Head of caudate nucleus (tissue), 42 donors: Measurements from ENCODE around the gene MAPK12.

Experiments used
- DNase-seq, 42 donors: peaks; one replicate each; pipeline versions ENCODE4 v3.0.0 to v3.0.0-alpha.2; 2020 to 2021; ENCODE audit warnings: mixed read lengths in 7 of 42
- intact Hi-C: fragments of 100-400 bp; cut with DNase I; formaldehyde crosslinking; loops from one replicate; pipeline ENCODE4 v1.15.0; 2022

The MAPK12 gene

DNA sequence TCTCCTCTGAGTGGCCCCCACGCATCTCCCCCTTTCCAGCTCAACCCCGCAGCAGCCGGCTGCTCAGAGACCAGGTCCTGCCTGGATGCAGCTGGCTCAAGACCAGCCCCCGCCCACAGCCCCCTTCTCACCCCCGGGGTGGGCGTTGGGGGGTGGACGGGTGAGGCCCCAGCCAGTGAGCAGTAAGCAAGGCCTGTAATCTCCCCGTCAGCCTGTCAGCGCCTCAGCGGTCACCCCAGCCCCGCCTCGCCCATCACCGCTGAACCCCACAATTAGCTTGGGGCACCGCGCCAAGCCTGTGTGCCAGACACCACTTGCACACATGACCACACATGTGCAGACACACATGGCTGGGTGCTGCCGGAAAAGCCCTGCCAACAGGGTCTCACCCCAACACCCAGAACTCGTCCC, 40.1 kb upstream of the MAPK12 start:
- DNase-seq, result no peak
- intact Hi-C loops, result no loop called here

DNA sequence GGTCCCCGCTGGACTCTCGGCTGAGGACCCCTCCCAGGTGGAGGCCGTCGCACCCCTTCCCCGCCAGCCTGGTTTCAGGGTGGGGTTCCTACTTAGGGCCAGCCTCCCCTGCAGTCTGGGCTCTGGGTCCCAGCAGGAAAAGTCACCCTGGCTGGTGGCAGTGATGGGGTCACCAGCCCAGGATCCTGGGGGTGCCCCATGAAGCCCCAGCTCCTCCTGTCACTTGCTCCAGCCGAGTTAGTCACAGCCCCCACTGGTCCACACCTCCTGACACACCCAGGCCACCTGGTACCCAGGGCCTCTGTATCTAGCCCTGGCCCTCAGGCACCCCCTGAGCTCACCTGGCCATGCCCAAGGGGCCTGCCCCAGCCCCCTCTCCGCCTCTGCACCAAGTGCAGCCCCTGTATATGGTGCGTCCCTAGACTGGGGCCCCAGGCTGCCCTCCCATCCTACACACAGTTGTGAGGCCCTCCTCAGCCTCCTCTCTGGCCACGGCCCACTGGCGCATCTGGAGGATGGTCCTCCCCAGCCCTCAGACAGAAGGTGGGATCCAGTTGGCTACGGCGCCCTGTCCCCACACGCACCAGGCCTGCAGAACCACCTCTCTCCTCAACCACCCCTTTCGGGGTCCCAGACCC, 39.3 kb upstream of the MAPK12 start:
- intact Hi-C loops, result no loop called here
- DNase-seq, result no peak

DNA sequence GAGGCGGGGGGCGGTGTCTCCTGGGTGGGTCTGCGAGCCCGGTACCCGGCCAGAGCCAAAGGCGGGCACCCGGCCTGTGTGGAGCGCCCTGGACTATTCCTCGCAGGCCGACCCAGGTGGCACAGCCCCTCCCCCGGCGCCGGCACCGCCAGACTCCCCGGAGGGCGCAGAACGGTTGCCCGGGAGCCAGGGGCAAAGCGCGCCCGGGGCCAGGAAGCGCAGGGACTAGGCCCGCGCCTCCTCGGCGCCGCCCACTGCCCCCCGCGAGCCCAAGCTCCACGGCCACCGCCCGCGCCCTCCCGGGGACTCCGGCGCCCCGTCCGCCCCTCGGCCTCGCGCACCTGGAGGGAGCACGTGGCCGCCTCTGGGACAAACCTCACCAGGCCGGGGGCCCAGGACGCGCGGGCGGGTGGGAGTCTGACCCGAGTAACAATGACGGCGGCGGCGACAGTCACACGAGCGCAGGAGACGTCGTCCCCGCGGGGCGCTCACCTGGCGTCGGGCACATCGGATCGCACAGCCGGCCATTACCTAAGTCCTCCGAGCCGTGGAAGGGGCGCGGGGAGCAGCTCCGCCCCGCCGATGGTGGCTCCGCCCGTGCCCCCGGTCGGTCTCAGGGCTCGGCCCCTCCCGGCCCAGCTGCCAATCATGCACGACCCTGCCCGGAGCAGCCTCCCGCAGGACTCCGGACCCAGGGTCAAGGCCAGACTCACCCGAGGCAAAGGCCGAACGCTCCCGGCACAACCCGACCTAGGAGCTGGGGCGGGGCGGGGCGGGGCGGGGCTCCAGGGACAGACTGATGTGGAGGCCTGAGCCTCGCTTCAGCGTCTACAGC, 38.5 kb upstream of the MAPK12 start:
- intact Hi-C loops, result no loop called here
- peak in 2 of 42 donors; percentile 18 to 29 for DNase-seq

DNA sequence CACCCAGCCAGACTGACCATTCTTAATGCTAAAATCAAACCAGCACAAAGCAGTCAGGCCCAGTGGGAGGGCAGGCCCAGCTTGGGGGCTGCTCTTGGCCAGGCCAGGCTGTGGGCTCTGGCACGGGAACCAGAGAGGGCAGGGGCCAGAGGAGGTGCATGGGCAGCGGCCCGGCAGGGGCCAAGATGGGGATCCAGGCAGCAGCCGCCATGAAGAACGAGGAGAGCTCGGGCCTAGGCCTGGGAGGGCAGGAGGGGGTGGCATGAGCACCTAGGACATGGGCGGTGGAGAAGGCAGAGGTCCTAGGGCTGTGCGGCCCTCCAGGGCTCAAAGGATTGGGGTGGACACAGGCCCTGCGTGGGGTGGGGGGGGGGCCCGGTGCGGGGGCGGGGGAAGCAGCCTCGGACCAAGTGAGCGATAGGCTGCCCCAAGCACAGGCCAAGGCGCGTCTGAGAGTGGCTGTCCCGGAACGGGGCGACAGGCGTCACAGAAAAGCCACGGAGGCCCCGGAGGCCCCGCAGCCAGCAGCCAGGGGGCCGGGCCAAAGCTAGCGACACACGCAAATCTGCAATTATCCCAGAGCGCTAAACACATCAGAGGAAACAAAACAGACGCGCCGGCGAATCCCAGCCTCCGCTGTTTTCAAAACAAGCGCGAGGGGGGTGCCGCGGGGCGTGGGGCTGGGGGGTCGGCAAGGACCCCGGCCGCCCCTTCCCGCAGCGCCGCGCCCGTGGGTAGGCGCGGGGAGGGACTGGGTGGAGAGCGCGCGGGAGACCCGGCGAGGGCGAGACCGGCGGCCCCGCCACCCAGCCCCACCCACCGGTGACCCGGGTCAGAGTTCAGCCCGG, 37.7 kb upstream of the MAPK12 start:
- intact Hi-C loops, result no loop called here
- peak in 3 of 42 donors; percentile 12 to 32 (median 28) for DNase-seq

DNA sequence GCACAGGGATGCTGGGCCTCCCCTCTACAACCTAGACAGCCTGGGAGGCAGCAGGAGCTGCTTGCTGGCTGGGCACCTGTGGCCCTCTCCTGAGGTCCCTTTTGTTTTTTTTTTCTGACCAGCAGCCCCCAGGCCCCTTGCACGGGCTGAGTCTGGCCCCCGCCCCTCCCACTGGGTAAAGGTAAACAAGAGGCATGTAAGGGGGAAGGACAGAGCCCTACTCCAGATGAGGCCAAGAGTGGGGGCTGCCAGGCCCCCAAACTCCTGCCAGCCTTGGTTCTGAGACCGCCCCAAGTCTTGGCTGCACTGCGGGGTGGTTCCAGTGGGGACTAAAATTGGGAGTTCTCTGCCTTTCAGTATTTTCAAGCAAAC, 36.8 kb upstream of the MAPK12 start:
- intact Hi-C loops, result no loop called here
- DNase-seq, result no peak

DNA sequence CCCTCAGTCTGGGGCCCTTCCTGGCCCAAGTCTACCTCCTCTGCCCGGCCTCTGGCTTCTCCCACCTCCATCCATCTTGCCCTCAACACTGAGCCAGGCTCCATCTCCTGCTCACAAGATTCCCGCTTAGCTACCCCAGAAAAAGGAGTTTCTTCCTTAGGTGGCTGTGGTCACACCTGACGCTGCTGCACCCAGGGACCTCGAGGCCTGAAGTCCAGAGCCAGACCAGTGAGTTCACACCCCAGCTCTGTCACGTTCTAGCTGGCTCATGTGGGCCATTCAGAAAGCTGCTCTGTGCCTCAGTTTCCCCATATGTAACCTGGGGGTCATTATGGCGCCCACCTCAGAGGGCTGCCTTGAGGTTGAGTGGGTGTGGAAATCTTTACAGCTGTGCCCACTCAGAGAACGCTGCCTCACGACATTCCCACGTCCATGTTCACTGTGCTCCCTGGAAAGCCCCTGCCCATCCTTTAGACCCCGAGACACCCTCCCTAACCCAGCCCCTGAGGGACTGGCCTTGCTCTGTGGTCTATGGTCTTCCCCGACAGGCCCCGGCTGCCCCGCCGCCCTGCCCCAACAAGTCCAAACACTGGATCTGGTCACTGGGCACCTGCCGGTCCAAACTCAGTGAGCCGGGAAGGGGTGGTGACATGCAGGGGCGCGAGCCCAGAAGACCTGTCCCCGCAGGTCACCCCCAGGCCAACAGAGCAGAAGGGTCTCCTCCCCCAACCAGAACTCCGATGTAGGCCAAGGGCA, 36.2 kb upstream of the MAPK12 start:
- DNase-seq, result no peak
- intact Hi-C loops, result no loop called here

DNA sequence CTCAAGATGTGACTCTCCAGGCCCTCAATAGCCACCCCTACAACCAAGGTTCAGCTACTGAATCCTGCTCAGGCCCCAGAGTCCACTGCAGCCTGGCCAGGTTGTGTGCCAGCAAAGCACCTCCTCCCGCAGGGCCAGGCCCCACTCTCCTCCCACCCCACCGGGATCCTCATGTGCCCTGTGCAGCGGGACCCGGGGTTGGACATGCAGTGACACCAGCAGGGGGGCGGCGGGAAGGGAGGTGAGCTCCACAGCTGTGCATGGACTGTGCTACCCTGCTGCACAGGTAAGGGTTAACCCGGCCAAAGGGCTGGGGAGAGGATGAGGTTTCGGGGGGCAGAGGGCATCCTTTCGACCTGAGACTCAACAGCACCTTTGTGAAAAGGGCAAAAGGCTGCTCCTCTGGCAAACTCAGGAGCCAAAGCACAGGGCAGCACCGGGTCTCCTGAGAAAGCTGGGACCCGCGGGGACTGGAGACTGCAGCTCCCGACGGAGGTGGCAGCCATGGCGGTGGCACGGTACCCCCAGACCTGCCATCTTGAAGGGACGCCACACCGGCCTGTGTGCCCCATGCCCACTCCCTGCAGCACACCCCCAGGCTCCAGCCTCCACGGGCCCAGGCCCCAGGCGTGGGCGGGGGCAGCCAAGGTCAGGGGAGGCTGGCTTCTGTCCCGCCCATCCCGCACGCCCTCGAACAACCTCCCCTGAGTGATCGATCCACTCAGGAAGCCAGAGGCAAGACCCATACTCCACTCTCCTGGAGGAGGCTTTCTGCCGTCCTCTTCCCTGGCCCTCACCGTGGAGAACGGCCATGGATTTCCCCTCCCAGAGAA, 35.4 kb upstream of the MAPK12 start:
- DNase-seq, result no peak
- intact Hi-C loops, result no loop called here

DNA sequence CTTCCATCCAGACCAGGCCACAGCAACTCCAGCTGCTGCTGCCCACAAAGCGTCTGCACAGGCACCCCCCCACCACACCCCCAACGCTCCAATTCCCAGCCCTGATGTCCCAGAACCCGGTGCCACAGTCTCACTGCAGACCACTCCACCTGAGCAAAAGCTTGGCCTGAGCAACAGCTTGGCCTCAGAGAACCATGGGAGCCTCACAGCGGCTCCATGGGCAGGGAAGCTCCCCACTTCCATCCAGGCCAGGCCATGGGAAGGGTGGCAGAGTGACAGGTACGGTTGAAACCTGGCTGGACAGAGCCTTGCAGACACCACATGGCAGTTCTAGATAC, 32.8 kb upstream of the MAPK12 start:
- no peak for DNase-seq
- intact Hi-C loops, result no loop called here

DNA sequence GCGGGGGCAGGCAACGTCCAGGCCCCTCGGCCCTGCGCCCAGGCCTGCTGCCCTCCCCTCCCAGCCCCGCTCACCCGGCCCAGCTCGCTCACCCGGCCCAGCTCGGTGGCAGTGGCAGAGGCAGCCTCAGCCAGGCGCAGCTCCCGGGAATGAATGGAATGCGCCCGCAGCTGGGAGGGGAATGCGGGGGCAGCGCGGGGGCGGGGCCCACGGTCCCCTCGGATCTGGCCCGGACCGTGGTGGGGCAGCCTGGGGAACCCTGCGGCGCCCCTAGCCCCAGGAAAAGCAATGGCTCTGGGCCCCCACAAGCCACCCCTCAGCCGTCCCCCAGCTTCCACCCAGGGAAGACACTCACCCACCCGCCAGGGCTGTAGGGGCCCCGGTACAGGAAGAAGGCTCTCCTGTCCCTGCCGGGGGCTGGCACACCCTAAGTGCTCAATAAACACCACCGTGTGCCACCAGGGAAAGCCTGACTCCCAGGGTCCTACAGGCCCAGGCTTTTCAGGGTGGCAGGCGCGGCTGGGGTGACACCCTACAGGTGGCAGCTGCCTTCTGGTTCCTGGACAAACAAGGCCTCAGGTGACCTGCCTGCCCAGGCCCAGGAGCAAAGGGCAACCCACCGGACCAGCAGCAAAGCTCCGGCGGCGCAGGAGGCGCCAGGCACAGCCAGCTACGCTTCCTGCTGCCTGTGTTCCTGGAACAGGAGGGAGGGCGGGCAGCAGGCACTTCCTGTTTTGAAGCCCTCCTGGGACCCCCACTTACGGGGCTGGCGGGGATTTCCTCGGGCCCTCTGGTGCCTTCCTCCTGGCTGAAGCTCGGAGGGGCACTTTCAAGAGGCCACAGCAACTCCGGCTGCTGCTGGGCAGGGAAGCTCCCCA, 32.2 kb upstream of the MAPK12 start:
- intact Hi-C loops, result no loop called here
- DNase-seq, result peak in 11 of 42 donors; percentile 14 to 71 (median 61)

DNA sequence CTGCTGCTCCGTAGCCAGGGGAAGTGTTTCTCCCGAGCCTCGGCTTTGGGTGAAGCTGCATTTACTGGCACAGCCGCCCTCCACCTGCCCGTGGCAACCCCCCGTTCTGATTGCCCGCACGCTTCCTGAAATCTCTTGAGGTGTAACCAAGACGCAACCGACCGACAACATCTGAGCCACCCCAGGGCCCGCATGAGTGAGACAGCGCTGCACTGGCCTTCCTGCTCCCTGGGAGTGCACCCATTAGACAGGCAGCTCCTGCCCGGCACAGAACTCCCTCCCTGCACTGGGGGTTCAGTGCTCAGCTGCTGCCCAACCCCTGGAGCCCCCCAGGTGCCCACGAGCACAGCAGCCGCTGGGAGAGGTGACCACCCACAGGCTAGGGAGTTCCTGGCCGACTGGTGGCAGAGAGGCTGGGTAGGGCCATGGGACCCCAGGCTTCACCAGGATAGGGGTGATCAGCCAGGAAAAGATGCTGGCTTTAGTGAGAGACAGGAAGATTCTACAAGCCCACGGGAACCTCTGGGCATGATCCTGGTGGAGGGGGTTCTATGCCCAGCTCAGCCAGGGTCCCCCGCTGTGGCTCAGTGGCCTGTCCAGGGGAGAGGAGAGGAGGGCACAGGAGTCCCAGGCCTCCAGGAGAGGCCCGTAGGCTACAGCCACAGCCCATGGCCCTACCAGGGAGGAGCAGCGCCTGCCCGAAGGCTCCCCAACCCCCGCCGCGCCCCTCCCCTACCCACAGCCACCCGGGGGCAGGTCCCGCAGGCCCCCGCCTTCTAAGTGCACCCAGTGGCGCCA, 31.4 kb upstream of the MAPK12 start:
- intact Hi-C loops, result no loop called here
- DNase-seq, result peak in 1 of 42 donors; percentile 35

DNA sequence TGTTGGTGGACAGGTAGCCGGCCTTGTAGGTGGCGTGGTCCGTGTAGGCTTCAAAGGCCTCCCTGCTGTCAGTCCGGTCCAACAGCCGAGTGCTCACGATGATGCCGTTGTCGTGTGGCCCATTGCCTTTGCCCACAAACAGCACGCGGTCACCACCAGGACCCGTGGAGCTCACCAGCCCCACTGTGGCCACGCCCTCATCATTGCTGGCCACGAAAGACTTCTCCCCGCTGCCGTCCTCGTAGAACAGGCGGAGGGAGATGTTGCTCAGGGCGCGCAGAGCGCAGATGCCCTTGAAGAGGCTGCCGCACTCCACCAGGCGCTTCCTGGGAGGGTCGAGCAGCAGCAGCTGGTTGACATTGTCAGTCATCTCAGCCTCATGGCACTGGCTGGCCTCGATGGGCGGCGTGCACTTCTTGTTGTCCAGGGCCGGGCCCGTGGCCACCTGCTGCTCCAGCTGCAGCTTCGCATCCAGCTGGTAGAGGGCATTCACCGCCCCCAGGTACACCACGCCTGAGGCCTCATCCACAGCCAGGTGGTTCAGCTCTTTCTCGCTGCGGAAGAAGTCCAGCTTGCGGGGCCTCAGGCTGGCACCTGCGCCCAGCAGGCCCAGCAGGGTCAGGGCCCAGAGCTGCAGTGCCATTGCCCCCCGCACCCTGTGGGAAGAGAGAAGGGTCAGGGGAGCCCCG, 28.6 kb upstream of the MAPK12 start:
- intact Hi-C loops, result no loop called here
- no peak for DNase-seq

DNA sequence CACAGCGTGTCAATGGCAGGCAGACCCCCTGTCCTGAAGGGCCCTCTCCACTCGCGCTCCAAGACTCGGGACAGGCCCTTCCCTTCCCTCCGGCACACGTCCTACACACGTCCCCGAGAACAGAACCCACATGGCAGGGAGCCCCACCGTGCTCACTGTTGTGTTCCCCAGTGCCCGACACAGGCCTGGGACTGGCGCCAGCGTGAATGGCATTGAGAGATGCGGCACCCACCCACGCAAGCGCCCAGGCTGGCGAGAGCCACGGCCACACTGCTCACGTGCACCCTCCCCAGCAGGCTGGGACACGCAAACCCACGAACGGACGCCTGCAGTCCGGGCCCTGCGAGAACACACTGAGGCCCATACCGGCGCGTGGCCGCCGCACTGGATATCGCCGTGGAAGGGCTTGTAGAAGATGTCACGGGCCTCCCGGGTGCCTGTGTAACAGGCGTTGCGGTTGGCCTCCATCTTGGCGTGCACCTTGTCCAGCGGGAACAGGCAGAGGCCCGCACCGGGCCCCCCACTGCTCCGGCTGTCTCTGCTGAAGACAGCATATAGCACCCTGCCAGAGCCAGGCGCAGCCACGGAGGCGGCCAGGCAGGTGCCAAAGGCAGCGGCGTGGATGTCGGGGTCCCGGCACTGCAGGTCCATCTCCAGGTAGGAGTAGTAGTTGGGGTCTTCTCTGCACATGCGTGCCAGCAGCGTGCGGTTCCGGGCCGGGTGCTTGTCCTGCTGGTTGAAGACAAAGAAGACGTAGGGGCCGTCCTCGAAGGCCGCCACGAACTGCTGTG, 27.9 kb upstream of the MAPK12 start:
- DNase-seq, result no peak
- intact Hi-C loops, result no loop called here

DNA sequence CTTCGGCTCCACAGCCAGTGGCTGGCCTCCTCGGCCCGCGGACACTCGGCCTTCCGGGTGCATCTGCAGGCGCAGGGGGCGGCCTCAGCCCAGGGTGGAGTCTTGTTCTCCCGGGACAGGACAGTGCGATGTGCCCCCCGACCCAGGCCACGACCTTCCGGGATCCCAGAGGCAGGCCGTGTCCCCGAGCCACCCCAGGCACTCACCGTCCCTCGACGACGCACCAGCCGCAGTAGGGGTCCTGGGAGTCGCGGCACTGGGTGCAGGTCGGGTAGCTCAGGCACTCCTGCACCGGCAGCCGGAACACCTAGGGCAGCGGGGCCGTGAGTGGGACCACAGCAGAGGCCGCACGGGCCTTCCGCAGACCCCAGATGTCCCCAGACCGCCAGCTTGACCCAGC, 26.2 kb upstream of the MAPK12 start:
- intact Hi-C loops, result no loop called here
- no peak for DNase-seq

DNA sequence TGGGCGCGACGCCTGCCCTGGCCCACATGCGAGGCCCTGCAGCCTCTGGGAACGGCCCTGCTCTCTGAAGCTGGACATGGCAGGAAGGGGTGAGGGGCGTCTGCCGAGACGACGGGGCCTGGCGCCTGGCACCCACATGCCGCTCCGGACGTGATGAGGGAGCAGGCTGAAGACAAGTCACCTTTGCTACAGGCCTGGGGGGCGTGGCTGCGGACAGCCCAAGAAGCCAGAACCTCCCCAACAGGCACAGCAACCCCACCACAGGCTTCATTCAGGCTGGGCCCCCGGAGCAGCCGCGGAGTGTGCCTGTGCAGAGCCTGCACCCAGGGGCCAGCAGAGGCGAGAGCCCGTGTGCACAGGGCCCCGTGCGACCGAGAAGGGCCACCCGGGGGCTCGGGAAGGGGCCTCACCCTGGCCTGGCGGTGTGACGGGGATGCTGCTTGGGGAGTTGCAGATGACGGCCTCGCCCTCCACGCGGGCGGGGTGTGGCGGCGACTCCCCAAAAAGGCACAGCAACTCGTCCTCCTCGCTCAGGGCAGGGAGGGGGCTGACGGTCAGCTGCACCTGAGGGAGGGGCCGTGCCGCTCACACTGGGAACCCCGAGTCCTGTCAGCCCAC, 25.3 kb upstream of the MAPK12 start:
- intact Hi-C loops, result no loop called here

DNA sequence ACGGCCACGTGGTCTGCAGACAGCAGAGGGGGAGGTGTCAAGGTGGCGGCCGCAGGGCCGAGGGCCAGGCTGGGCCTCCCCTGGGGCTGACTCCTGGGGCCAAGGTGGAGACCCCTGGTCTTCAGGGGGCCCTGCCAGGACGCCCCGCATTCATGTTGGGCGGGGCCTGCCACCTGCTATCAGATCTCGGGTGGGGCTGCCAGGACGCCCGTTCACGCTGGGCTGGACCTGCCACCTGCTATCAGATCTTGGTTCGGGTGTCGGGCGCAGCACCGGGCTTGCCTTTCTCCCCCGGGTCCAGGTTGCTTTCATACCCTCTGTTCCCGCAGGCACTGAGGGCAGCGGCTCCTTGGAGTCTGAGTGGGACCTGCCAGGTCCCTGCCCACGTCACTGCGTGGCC, 24.8 kb upstream of the MAPK12 start:
- no peak for DNase-seq
- intact Hi-C loops, result no loop called here

More for the DNA sequence above, 25.3 kb upstream of the MAPK12 start:
- no peak for DNase-seq
